Tibial artery (tissue), 4 donors: ENCODE measurements around the gene RAD23A.

Experiments
- DNase-seq, 2 donors: peaks; one replicate each; pipeline ENCODE4 v3.0.0-alpha.2; 2019
- H3K27ac ChIP-seq, 2 donors: fragments of 200-600 bp; sonication (generic) in 1 of 2; 1 replicate in 1 of 2; 2 replicates in 1 of 2; pipeline ENCODE4 v1.5.1; 2018 to 2019; ENCODE audit warnings: mild to moderate bottlenecking in 1 of 2
- H3K27me3 ChIP-seq, 2 donors: fragments of 200-600 bp; sonication (generic) in 1 of 2; one replicate each; pipeline versions ENCODE4 v1.5.1 to v1.6.0; 2016 to 2019
- H3K36me3 ChIP-seq, 3 donors: fragments of 200-600 bp; sonication (generic) in 2 of 3; one replicate each; pipeline ENCODE4 v1.5.1; 2016 to 2019; ENCODE audit warnings: mild to moderate bottlenecking in 2 of 3
- H3K4me1 ChIP-seq, 4 donors: fragments of 200-600 bp; sonication (generic) in 2 of 4; 1 replicate in 3 of 4; 2 replicates in 1 of 4; pipeline ENCODE4 v1.5.1; 2016 to 2019
- H3K4me3 ChIP-seq, 2 donors: fragments of 200-600 bp; sonication (generic) in 1 of 2; 1 replicate in 1 of 2; 2 replicates in 1 of 2; pipeline ENCODE4 v1.5.1; 2018 to 2019; ENCODE audit warnings: mild to moderate bottlenecking in 2 of 2
- H3K9me3 ChIP-seq, 3 donors: fragments of 200-600 bp; sonication (generic) in 1 of 3; one replicate each; pipeline ENCODE4 v1.5.1; 2016 to 2019
- CTCF ChIP-seq, 2 experiments: fragments of 200-600 bp in 1 of 2; fragments of 450-650 bp in 1 of 2; IDR thresholded peaks; one replicate each; pipeline ENCODE4 v1.5.1; 2017 to 2019; ENCODE audit warnings: antibody characterized with exemption in 2 of 2, mild to moderate bottlenecking in 1 of 2, moderate library complexity in 1 of 2
- intact Hi-C: fragments of 100-400 bp; cut with DNase I; formaldehyde crosslinking; loops from one replicate; pipeline ENCODE4 v1.15.0; 2023; ENCODE audit warnings: low total_unique reads

Gene RAD23A

DNA sequence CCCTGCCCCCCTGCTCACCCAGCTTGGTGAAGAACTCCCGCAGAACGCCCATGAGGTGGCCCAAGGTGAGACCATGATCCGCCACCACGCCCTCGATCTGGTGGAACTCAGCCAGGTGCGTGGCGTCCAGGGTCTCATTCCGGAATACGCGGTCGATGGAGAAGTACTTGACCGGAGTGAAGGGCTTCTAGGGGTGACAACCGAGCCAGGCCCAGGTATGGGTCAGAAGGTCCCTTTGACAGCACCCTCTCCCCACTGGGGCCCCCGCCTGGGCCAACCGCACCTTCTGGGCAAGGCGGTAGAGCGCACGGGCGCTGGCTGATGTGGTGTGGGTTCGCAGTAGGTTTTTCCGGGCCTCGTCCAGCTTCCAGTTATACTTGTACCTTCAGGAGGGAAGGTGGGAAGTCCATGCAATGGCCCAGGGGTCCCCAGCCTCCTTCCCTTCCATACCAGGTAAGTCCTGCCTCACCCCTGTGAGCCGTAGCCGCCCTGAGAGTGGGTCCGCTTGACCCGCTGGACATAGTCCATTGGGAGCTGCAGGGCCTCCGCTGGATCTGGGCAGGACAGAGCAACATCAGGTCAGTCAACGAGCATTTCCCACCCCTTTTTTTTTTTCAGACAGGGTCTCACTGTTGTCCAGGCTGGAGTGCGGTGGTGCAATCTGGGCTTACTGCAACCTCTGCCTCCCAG is 20.9 kb upstream of the RAD23A start:
- intact Hi-C loops = no loop called here
- no peaks in the 10 kb centered on the region for H3K4me1 ChIP-seq
- no peak for DNase-seq
- no peak overlapping the region for H3K27ac ChIP-seq
- peaks cover 70 to 78% (median 73%) of the 10 kb centered on the region in 3 donors for H3K36me3 ChIP-seq
- H3K4me3 ChIP-seq = no peak overlapping the region
- TF ChIP-seq CTCF (IDR thresholded peaks at IDR 0.05) = no peak
- H3K9me3 ChIP-seq = no peaks in the 10 kb centered on the region
- no peaks in the 10 kb centered on the region for H3K27me3 ChIP-seq

- Histone ChIP-seq H3K27ac (no peak overlapping the region), H3K27me3 (no peaks in the 10 kb centered on the region), H3K4me3 (no peak overlapping the region), H3K4me1 (peaks cover 0 to 19% (median 17%) of the 10 kb centered on the region in 4 donors), H3K36me3 (peaks cover 47 to 59% (median 53%) of the 10 kb centered on the region in 3 donors), H3K9me3 (no peaks in the 10 kb centered on the region)
- intact Hi-C loops = no loop called here
- no peak for TF ChIP-seq CTCF (IDR thresholded peaks at IDR 0.05)
- DNase-seq = no peak
These were observed 15.5 kb upstream of the RAD23A start for GRCh38 chr19:12930002-12930645.

DNA sequence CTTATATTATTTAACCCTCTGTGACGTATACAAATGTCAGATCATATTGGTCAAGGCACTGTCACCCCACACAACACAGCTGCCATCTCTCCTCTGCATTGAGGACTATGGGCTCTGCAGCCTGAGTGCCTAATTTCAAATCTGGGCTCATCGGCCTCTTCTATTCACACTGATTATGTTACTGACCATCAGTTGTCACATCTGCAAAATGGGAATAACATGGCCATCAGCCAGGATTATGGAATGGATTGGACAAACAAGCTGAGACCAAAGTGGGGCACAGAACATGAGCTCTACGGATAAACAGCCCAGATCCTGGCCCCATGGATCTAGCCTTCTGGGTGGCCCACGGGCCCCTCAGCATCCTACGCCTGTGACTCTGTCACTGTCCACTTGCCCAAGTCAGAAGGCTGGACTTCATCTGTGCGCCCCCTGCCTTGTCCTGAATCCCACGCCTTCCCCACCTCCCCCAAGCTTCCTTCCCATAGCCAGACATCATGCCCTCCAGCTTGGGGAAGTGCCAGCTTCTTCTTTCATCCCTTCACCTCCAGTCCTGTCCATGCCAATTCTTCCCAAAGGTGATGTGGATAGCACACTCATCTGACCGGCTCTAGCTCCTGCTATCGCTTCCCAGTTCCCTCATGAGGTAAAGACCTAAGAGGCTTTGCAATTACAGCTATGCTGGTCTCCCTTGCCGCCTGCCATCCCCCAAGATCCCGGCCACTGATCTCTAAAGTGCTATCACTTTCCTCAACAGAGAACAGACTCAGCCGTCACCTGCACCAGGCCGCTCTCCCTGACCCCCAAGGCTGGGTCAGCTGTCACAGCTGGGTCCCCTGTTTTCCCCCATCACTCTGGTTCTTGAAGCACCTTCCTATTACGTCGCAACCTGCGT is 13.0 kb upstream of the RAD23A start:
- Histone ChIP-seq H3K4me1 (peaks cover 0 to 23% (median 22%) of the 10 kb centered on the region in 4 donors), H3K27ac (peak overlapping the region; percentile 85 to 86), H3K9me3 (no peaks in the 10 kb centered on the region), H3K27me3 (no peaks in the 10 kb centered on the region), H3K36me3 (peaks cover 23 to 34% (median 29%) of the 10 kb centered on the region in 3 donors), H3K4me3 (peak overlapping the region; percentile 91 to 99)
- TF ChIP-seq CTCF (IDR thresholded peaks at IDR 0.05) = no peak
- intact Hi-C loops = no loop called here
- DNase-seq = no peak

GRCh38 chr19:12933287-12934072 is 12.2 kb upstream of the RAD23A start, which contains the start of gene FARSA:
Gene FARSA, minus strand, starts transcription at chr19:12933711. Its CDS starts 15 bp downstream, at chr19:12933696.
- Histone ChIP-seq H3K27ac (peak within 1 kb of the TSS; percentile 85 to 86), H3K4me1 (peaks cover 0 to 28% (median 25%) of the 10 kb centered on the region in 4 donors), H3K9me3 (no peaks in the 10 kb centered on the region), H3K4me3 (peak within 1 kb of the TSS; percentile 91 to 99), H3K27me3 (no peaks in the 10 kb centered on the region), H3K36me3 (peaks cover 16 to 26% (median 21%) of the 10 kb centered on the region in 3 donors)
- intact Hi-C loops = no loop called here
- TF ChIP-seq CTCF (IDR thresholded peaks at IDR 0.05) = no peak
- peak; percentile 93 to 96 for DNase-seq

GRCh38 chr19:12935071-12935470 is 10.6 kb upstream of the RAD23A start:
- H3K27ac ChIP-seq = no peak overlapping the region
- peaks cover 0 to 36% (median 33%) of the 10 kb centered on the region in 4 donors for H3K4me1 ChIP-seq

More at GRCh38 chr19:12935071-12935470, 10.6 kb upstream of the RAD23A start:
- Histone ChIP-seq H3K27me3 (no peaks in the 10 kb centered on the region), H3K36me3 (peaks cover 5 to 14% (median 9%) of the 10 kb centered on the region in 3 donors), H3K4me3 (no peak overlapping the region), H3K9me3 (no peaks in the 10 kb centered on the region)
- no peak for DNase-seq
- intact Hi-C loops = no loop called here
- no peak for TF ChIP-seq CTCF (IDR thresholded peaks at IDR 0.05)
